ENCODE data around the gene CCT8.
"Not testable (repeated sequence)": the region's sequence is repeated elsewhere in the genome, so short reads cannot be mapped to it uniquely, and the experiment has no call there.

CCT8 gene

DNA sequence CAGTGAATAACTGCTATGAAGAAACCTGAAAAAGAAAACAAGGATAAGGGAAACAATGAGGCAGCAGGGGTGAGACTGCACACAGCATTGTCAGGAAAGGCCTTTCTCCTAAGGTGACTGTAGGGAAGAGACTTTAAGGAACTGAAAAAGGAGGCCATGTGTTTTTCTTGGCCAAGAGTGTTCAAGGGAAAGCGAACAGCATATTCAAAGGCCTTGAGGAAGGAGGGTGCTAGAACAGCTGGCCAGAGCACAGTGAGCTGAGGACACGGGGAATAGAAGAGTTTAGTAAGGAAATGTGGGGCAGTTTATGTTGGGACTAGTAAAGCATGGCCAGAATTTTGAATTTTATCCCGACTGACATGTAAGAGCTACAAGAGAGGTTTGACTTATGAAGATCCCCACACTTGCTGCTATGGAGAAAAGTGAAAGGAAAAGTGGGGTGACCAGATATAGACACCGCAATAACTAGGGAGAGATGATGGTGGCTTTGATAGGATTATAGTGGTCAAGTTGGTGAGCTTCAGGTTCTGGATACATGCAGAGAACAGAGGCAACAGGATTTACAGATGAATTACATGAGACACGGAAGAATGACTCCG lies 55.7 kb downstream of the CCT8 start:
- FAIRE-seq: no peak

GRCh38 chr21:29011236-29011635 lies 62.2 kb downstream of the CCT8 start:
- not testable (repeated sequence) for FAIRE-seq

DNA sequence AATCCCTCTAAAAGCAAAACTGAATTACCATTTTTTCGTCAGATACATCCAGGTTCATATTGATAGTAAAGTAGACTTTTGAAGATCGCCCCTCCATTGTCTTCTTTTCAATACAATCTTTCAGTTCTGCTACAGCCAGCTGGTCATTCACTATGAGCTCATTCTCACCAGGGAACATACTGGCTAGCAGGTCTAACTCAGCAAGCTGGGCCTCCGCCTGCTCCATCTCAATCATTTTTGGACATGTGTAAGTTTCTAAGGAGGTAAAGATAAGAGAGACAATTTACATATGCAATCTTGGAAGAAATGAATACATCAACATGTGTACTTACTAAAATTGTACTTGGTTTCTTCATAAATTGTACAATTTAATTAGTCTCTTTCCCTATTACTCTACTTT lies 65.1 kb downstream of the CCT8 start:
- no peak for FAIRE-seq

GRCh38 chr21:29007810-29008209 lies 65.6 kb downstream of the CCT8 start:
- FAIRE-seq: no peak

GRCh38 chr21:29007135-29007534 lies 66.3 kb downstream of the CCT8 start:
- no peak for FAIRE-seq
